MM.1S (cell line): ENCODE data around the gene HCN2.

Experiments used
- DNase-seq: peaks from one replicate; pipeline ENCODE4 v3.0.0-alpha.2; 2015
- H2AFZ ChIP-seq: fragments of 300-600 bp; sonication (generic); 2 replicates; pipeline ENCODE4 v1.6.0; 2016; ENCODE audit warnings: antibody characterized with exemption, low read length
- H3F3A ChIP-seq: fragments of 300-600 bp; sonication (generic); 2 replicates; pipeline ENCODE4 v1.6.1; 2016; ENCODE audit warnings: mild to moderate bottlenecking, antibody characterized with exemption, low read length, moderate library complexity, mixed read lengths; ENCODE audit not compliant: insufficient read depth
- H3K27ac ChIP-seq: fragments of 300-600 bp; sonication (generic); 2 replicates; pipeline ENCODE4 v1.5.1; 2016; ENCODE audit warnings: mild to moderate bottlenecking, low read length
- H3K27me3 ChIP-seq: fragments of 300-600 bp; sonication (generic); replicated peaks from 2 replicates; pipeline ENCODE4 v1.6.0; 2016; ENCODE audit warnings: low read length; ENCODE audit not compliant: insufficient read depth
- H3K36me3 ChIP-seq: fragments of 300-600 bp; sonication (generic); replicated peaks from 2 replicates; pipeline ENCODE4 v1.6.1; 2016; ENCODE audit warnings: mild to moderate bottlenecking, low read length, mixed read lengths; ENCODE audit not compliant: insufficient read depth
- H3K4me1 ChIP-seq: fragments of 300-600 bp; sonication (generic); 2 replicates; pipeline ENCODE4 v1.6.1; 2016; ENCODE audit warnings: low read length, mixed read lengths
- H3K4me2 ChIP-seq: fragments of 300-600 bp; sonication (generic); 2 replicates; pipeline ENCODE4 v1.6.0; 2016; ENCODE audit warnings: low read depth, low read length
- H3K4me3 ChIP-seq: fragments of 300-600 bp; sonication (generic); 2 replicates; pipeline ENCODE4 v1.5.1; 2016; ENCODE audit warnings: low read length, mixed read lengths
- H3K79me2 ChIP-seq: fragments of 300-600 bp; sonication (generic); 2 replicates; pipeline ENCODE4 v1.6.1; 2016; ENCODE audit warnings: mixed run types, low read length, mixed read lengths
- H3K9ac ChIP-seq: fragments of 300-600 bp; sonication (generic); 2 replicates; pipeline ENCODE4 v1.6.1; 2016; ENCODE audit warnings: low read length, mixed read lengths
- H3K9me2 ChIP-seq: fragments of 300-600 bp; sonication (generic); replicated peaks from 2 replicates; pipeline ENCODE4 v1.6.1; 2016; ENCODE audit warnings: mild to moderate bottlenecking, low read length, mixed read lengths; ENCODE audit not compliant: insufficient read depth
- H3K9me3 ChIP-seq: fragments of 300-600 bp; sonication (generic); replicated peaks from 2 replicates; pipeline ENCODE4 v1.6.1; 2016; ENCODE audit warnings: mild to moderate bottlenecking, low read length, mixed read lengths; ENCODE audit not compliant: insufficient read depth
- H4K20me1 ChIP-seq: fragments of 300-600 bp; sonication (generic); 2 replicates; pipeline ENCODE4 v1.6.1; 2016; ENCODE audit warnings: mild to moderate bottlenecking, low read length, moderate library complexity, mixed read lengths; ENCODE audit not compliant: insufficient read depth
- CTCF ChIP-seq: fragments of 300-600 bp; sonication (generic); IDR thresholded peaks from 2 replicates; pipeline ENCODE4 v1.5.1; 2016; ENCODE audit warnings: antibody characterized with exemption, low read length, mixed read lengths
- EZH2 ChIP-seq: fragments of 300-600 bp; sonication (generic); optimal IDR thresholded peaks from 2 replicates; pipeline ENCODE3; 2017; ENCODE audit warnings: low read depth, mild to moderate bottlenecking, antibody characterized with exemption, low read length, mixed read lengths
- EZH2phosphoT487 ChIP-seq: fragments of 300-600 bp; sonication (generic); IDR thresholded peaks from 2 replicates; pipeline ENCODE4 v1.6.1; 2018; ENCODE audit warnings: antibody characterized with exemption, low read length

The HCN2 gene

GRCh38 chr19:542173-542866, 47.4 kb upstream of the HCN2 start:
- Histone ChIP-seq H3K9me3 (no peaks in the 10 kb centered on the region), H3K36me3 (no peaks in the 10 kb centered on the region), H3K9ac (no peak overlapping the region), H3K9me2 (no peaks in the 10 kb centered on the region), H3K79me2 (0 out of 2 replicates have a peak, but pooled peaks cover 3% of the 10 kb centered on the region), H2AFZ (no peak overlapping the region), H4K20me1 (no peaks in the 10 kb centered on the region), H3K4me2 (no peak overlapping the region), H3F3A (no peaks in the 10 kb centered on the region), H3K4me3 (no peak overlapping the region), H3K4me1 (no peaks in the 10 kb centered on the region), H3K27me3 (peaks cover 7% of the 10 kb centered on the region), H3K27ac (no peak overlapping the region)
- no peak for TF ChIP-seq EZH2phosphoT487
- no peak for TF ChIP-seq EZH2
- TF ChIP-seq CTCF: no peak
- DNase-seq: no peak

- Histone ChIP-seq H3K79me2 (no peaks in the 10 kb centered on the region), H3K4me2 (no peak within 1 kb of the TSS), H3K27ac (no peak within 1 kb of the TSS), H3K9me2 (no peaks in the 10 kb centered on the region), H3K27me3 (peaks cover 20% of the 10 kb centered on the region), H3K4me1 (no peaks in the 10 kb centered on the region), H3K36me3 (no peaks in the 10 kb centered on the region), H3K4me3 (no peak within 1 kb of the TSS), H3K9ac (no peak within 1 kb of the TSS), H4K20me1 (no peaks in the 10 kb centered on the region), H3K9me3 (no peaks in the 10 kb centered on the region), H3F3A (no peaks in the 10 kb centered on the region), H2AFZ (no peak within 1 kb of the TSS)
- TF ChIP-seq CTCF: no peak
- no peak for TF ChIP-seq EZH2phosphoT487
- TF ChIP-seq EZH2: no peak
- DNase-seq: no peak
These were observed 45.6 kb upstream of the HCN2 start, which contains the start of gene GZMM for GRCh38 chr19:543910-544608. TSS of gene GZMM (plus strand) at chr19:544053. CDS start at chr19:544072, 19 bp downstream.

GRCh38 chr19:547117-547516, 42.6 kb upstream of the HCN2 start:
- H3K4me3 ChIP-seq: no peak overlapping the region
- H3K36me3 ChIP-seq: no peaks in the 10 kb centered on the region
- H3K4me1 ChIP-seq: no peaks in the 10 kb centered on the region
- H3K27me3 ChIP-seq: peaks cover 47% of the 10 kb centered on the region
- no peaks in the 10 kb centered on the region for H3K79me2 ChIP-seq
- no peaks in the 10 kb centered on the region for H3K9me3 ChIP-seq
- no peak for DNase-seq
- H3K9ac ChIP-seq: no peak overlapping the region
- H3K9me2 ChIP-seq: no peaks in the 10 kb centered on the region
- no peaks in the 10 kb centered on the region for H3F3A ChIP-seq
- no peaks in the 10 kb centered on the region for H4K20me1 ChIP-seq
- H2AFZ ChIP-seq: no peak overlapping the region
- H3K27ac ChIP-seq: no peak overlapping the region
- H3K4me2 ChIP-seq: no peak overlapping the region
- no peak for TF ChIP-seq EZH2
- no peak for TF ChIP-seq EZH2phosphoT487
- no peak for TF ChIP-seq CTCF
